HepG2 (cell line): ENCODE data around the gene RTN3. TPM values are rescaled to one million over a fixed set of nuclear protein-coding genes. Genes with fewer than 3 reads are reported as not detected.

ENCODE experiments used
- CBX1 ChIP-seq: IDR thresholded peaks from one replicate; pipeline ENCODE4 v1.6.1; 2016; ENCODE audit warnings: antibody characterized with exemption, low read depth
- CENPT ChIP-seq: sonication (generic); formaldehyde crosslinking; IDR thresholded peaks from 2 replicates; pipeline ENCODE4 v1.8.0; 2022; ENCODE audit warnings: low read depth, mild to moderate bottlenecking, moderate library complexity, missing genetic modification reagents
- FOSL2 ChIP-seq: sonication (generic); formaldehyde crosslinking; IDR thresholded peaks from 2 replicates; pipeline ENCODE4 v1.4.0; 2020; ENCODE audit warnings: missing genetic modification reagents
- FOXC1 ChIP-seq: sonication (generic); formaldehyde crosslinking; IDR thresholded peaks from 2 replicates; pipeline ENCODE4 v1.8.0; 2022; ENCODE audit warnings: mild to moderate bottlenecking, missing genetic modification reagents, borderline replicate concordance
- HDAC1 ChIP-seq: sonication (generic); formaldehyde crosslinking; IDR thresholded peaks from 2 replicates; pipeline ENCODE4 v1.5.1; 2020; ENCODE audit warnings: mild to moderate bottlenecking, missing genetic modification reagents
- HNF4A ChIP-seq: sonication (generic); formaldehyde crosslinking; IDR thresholded peaks from 2 replicates; pipeline ENCODE4 v1.4.0; 2020; ENCODE audit warnings: missing genetic modification reagents
- HNF4G ChIP-seq, 2 experiments: sonication (generic) in 1 of 2; formaldehyde crosslinking in 1 of 2; IDR thresholded peaks; 2 replicates each; pipeline versions ENCODE4 v1.4.0 to v1.6.1; 2011 to 2020; ENCODE audit warnings: borderline replicate concordance in 2 of 2, low read depth in 2 of 2, mild to moderate bottlenecking in 2 of 2, low read length in 1 of 2, missing genetic modification reagents in 1 of 2, moderate library complexity in 1 of 2
- HNRNPK ChIP-seq: fragments of 200-400 bp; formaldehyde crosslinking; IDR thresholded peaks from 2 replicates; pipeline ENCODE4 v1.6.1; 2018; ENCODE audit warnings: low read length, low read depth, moderate library complexity, mild to moderate bottlenecking; ENCODE audit not compliant: poor library complexity, severe bottlenecking
- HNRNPL ChIP-seq: fragments of 200-400 bp; formaldehyde crosslinking; IDR thresholded peaks from 2 replicates; pipeline ENCODE4 v1.6.1; 2017; ENCODE audit warnings: mild to moderate bottlenecking, low read depth, low read length
- IRF2 ChIP-seq: IDR thresholded peaks from 2 replicates; pipeline ENCODE4 v1.6.1; 2018; ENCODE audit warnings: missing genetic modification reagents, missing compliant biosample characterization
- KAT7 ChIP-seq: IDR thresholded peaks from 2 replicates; pipeline ENCODE4 v1.6.1; 2018; ENCODE audit warnings: borderline replicate concordance, missing compliant biosample characterization
- NCOR1 ChIP-seq: fragments of 200-600 bp; sonication (generic); IDR thresholded peaks from 2 replicates; pipeline ENCODE4 v1.7.0; 2017; ENCODE audit warnings: antibody characterized with exemption, low read length, borderline replicate concordance
- NFIC ChIP-seq: IDR thresholded peaks from 2 replicates; pipeline ENCODE4 v1.6.1; 2012; ENCODE audit warnings: mild to moderate bottlenecking, low read length, inconsistent platforms
- NR2C2 ChIP-seq: sonication (generic); formaldehyde crosslinking; IDR thresholded peaks from 2 replicates; pipeline ENCODE4 v1.4.0; 2020; ENCODE audit warnings: missing genetic modification reagents, mild to moderate bottlenecking, moderate library complexity, borderline replicate concordance
- POLR2A ChIP-seq, 2 experiments: IDR thresholded peaks; 2 replicates each; pipeline ENCODE4 v1.6.1; 2011; ENCODE audit warnings: low read depth in 2 of 2, low read length in 2 of 2, mild to moderate bottlenecking in 1 of 2, moderate library complexity in 1 of 2; ENCODE audit not compliant: insufficient read depth in 1 of 2
- RBAK ChIP-seq: sonication (generic); formaldehyde crosslinking; IDR thresholded peaks from 2 replicates; pipeline ENCODE4 v1.5.1; 2020; ENCODE audit warnings: mild to moderate bottlenecking, missing genetic modification reagents
- RORA ChIP-seq: sonication (generic); formaldehyde crosslinking; IDR thresholded peaks from 2 replicates; pipeline ENCODE4 v1.5.0; 2020; ENCODE audit warnings: mild to moderate bottlenecking, missing genetic modification reagents, moderate library complexity
- SPEN ChIP-seq: sonication (generic); formaldehyde crosslinking; IDR thresholded peaks from 2 replicates; pipeline ENCODE4 v1.5.1; 2020; ENCODE audit warnings: low read depth, mild to moderate bottlenecking, missing genetic modification reagents
- STAT5B ChIP-seq: sonication (generic); formaldehyde crosslinking; IDR thresholded peaks from 2 replicates; pipeline ENCODE4 v1.4.0; 2020; ENCODE audit warnings: missing genetic modification reagents
- TSC22D2 ChIP-seq: sonication (generic); formaldehyde crosslinking; IDR thresholded peaks from 2 replicates; pipeline ENCODE4 v1.5.1; 2020; ENCODE audit warnings: missing genetic modification reagents, mild to moderate bottlenecking, borderline replicate concordance
- ZEB1 ChIP-seq: IDR thresholded peaks from 2 replicates; pipeline ENCODE4 v1.6.1; 2012; ENCODE audit warnings: mild to moderate bottlenecking, low read depth, inconsistent platforms; ENCODE audit not compliant: insufficient replicate concordance
- ZNF24 ChIP-seq: fragments of 450-650 bp; IDR thresholded peaks from 2 replicates; pipeline ENCODE4 v1.6.1; 2017; ENCODE audit warnings: antibody characterized with exemption, mild to moderate bottlenecking
- ZNF337 ChIP-seq: sonication (generic); formaldehyde crosslinking; IDR thresholded peaks from 2 replicates; pipeline ENCODE4 v1.5.1; 2020; ENCODE audit warnings: missing genetic modification reagents, low read depth, mild to moderate bottlenecking, borderline replicate concordance
- ZNF484 ChIP-seq: sonication (generic); formaldehyde crosslinking; IDR thresholded peaks from 2 replicates; pipeline ENCODE4 v1.5.1; 2020; ENCODE audit warnings: mild to moderate bottlenecking, low read depth, missing genetic modification reagents, borderline replicate concordance
- ZNF496 ChIP-seq: sonication (generic); formaldehyde crosslinking; IDR thresholded peaks from 2 replicates; pipeline ENCODE4 v1.8.1; 2023; ENCODE audit warnings: mild to moderate bottlenecking, moderate library complexity, missing genetic modification reagents; ENCODE audit not compliant: insufficient replicate concordance
- ZNF607 ChIP-seq: sonication (generic); formaldehyde crosslinking; IDR thresholded peaks from 2 replicates; pipeline ENCODE4 v1.5.1; 2020; ENCODE audit warnings: missing genetic modification reagents, mild to moderate bottlenecking, borderline replicate concordance
- ZNF615 ChIP-seq: sonication (generic); formaldehyde crosslinking; IDR thresholded peaks from 2 replicates; pipeline ENCODE4 v1.5.0; 2020; ENCODE audit warnings: mild to moderate bottlenecking, missing genetic modification reagents, borderline replicate concordance
- ZNF747 ChIP-seq: sonication (generic); formaldehyde crosslinking; IDR thresholded peaks from 2 replicates; pipeline ENCODE4 v1.8.1; 2023; ENCODE audit warnings: missing genetic modification reagents, mild to moderate bottlenecking, borderline replicate concordance
- ZNF800 ChIP-seq: sonication (generic); formaldehyde crosslinking; IDR thresholded peaks from 2 replicates; pipeline ENCODE4 v1.4.0; 2020; ENCODE audit warnings: missing genetic modification reagents
- ZSCAN29 ChIP-seq: sonication (generic); formaldehyde crosslinking; conservative IDR thresholded peaks from 2 replicates; pipeline ENCODE4 v1.4.0; 2020; ENCODE audit warnings: mild to moderate bottlenecking, missing genetic modification reagents
- polyA plus RNA-seq, 8 experiments: library from polyadenylated mRNA; depleted of rRNA in 3 of 8; stranded (reverse) in 7 of 8; unstranded in 1 of 8; fragments of >200 nt; fragmentation: Illumina TruSeq in 4 of 8; extraction: Trizol in 4 of 8; gene quantifications; 2 replicates each; pipeline versions ENCODE4 v1.2.1 to v1.2.3, GENCODE V29; 2011 to 2016; ENCODE audit warnings: low read depth in 4 of 8, missing spikeins in 1 of 8, mixed read lengths in 1 of 8; ENCODE audit not compliant: insufficient read depth in 1 of 8
- total RNA-seq, 5 experiments: library from RNA; depleted of rRNA; stranded (reverse); fragments of >200 nt; fragmentation: Illumina TruSeq; extraction: Trizol; gene quantifications; 2 replicates each; pipeline ENCODE4 v1.2.3, GENCODE V29; 2016; ENCODE audit warnings: low read depth in 1 of 5

The RTN3 gene
- total and polyA plus RNA-seq, 2 of the 13 experiments (the other 11 are each of a cell fraction or from before 2014, with no cell fraction given), result 32.2 to 41.1 TPM

GRCh38 chr11:63756919-63757761 is 75.8 kb downstream of the RTN3 start (continued):
- TF ChIP-seq IRF2 (CRISPR knock-in tag), result no peak
- no peak for TF ChIP-seq HDAC1 (CRISPR knock-in tag)
- TF ChIP-seq ZNF615 (CRISPR knock-in tag), result no peak
- peak; percentile 76 for TF ChIP-seq HNF4A (CRISPR knock-in tag)
- TF ChIP-seq FOSL2 (CRISPR knock-in tag), result no peak
- peak; percentile 84 for TF ChIP-seq NR2C2 (CRISPR knock-in tag)
- no peak for TF ChIP-seq FOXC1
- no peak for TF ChIP-seq CBX1
- no peak for TF ChIP-seq ZNF484
- no peak for TF ChIP-seq RBAK
- no peak for TF ChIP-seq HNRNPL
- no peak for TF ChIP-seq ZNF496 (CRISPR knock-in tag)
- no peak for TF ChIP-seq SPEN (CRISPR knock-in tag)
- no peak for TF ChIP-seq KAT7 (CRISPR knock-in tag)
- TF ChIP-seq ZNF24, result no peak
- no peak for TF ChIP-seq NFIC
- no peak for TF ChIP-seq ZSCAN29
- TF ChIP-seq RORA, result no peak
- TF ChIP-seq HNF4G (IDR thresholded peaks at IDR 0.05; ENCODE audit: borderline replicate concordance, low read depth, low read length), result peak; percentile 46; the same call in 1 of the 2 replicates
- no peak for TF ChIP-seq HNF4G (CRISPR knock-in tag; IDR thresholded peaks at IDR 0.05; ENCODE audit: borderline replicate concordance, low read depth)
- no peak for TF ChIP-seq ZEB1
- peak; percentile 66 for TF ChIP-seq NCOR1
- TF ChIP-seq ZNF747 (CRISPR knock-in tag), result no peak
- no peak for TF ChIP-seq TSC22D2 (CRISPR knock-in tag)
- TF ChIP-seq STAT5B (CRISPR knock-in tag), result no peak
- TF ChIP-seq POLR2A (IDR thresholded peaks at IDR 0.05; ENCODE audit: insufficient read depth in 1 of 2, low read depth in 2 of 2, low read length in 2 of 2), result no peak
- TF ChIP-seq CENPT, result no peak
- TF ChIP-seq ZNF337 (CRISPR knock-in tag), result no peak
- no peak for TF ChIP-seq ZNF800 (CRISPR knock-in tag)
- TF ChIP-seq HNRNPK, result no peak
- no peak for TF ChIP-seq ZNF607 (CRISPR knock-in tag)
